WTC11 (cell line): Measurements from ENCODE around the gene FBRSL1.

Source experiments
- SMAD3 ChIP-seq: sonication (generic); formaldehyde crosslinking; IDR thresholded peaks from 2 replicates; pipeline ENCODE4 v1.8.0; 2022; ENCODE audit warnings: missing genetic modification reagents, mild to moderate bottlenecking, borderline replicate concordance
- TEAD1 ChIP-seq: sonication (generic); formaldehyde crosslinking; IDR thresholded peaks from 2 replicates; pipeline ENCODE4 v1.8.0; 2022; ENCODE audit warnings: mild to moderate bottlenecking, missing genetic modification reagents
- TP53 ChIP-seq: sonication (generic); formaldehyde crosslinking; IDR thresholded peaks from 2 replicates; pipeline ENCODE4 v1.8.1; 2023; ENCODE audit warnings: mild to moderate bottlenecking, missing genetic modification reagents
- TF ChIP-seq, protein P1 (sequence below): sonication (generic); formaldehyde crosslinking; IDR thresholded peaks from 2 replicates; pipeline ENCODE4 v1.8.1; 2022; ENCODE audit warnings: mild to moderate bottlenecking, missing genetic modification reagents, moderate library complexity, borderline replicate concordance
- TF ChIP-seq, protein P2 (sequence below): fragments of 200-600 bp; IDR thresholded peaks from 2 replicates; pipeline ENCODE4 v1.8.0; 2022; ENCODE audit warnings: antibody characterized with exemption
- TF ChIP-seq, protein P3 (sequence below): sonication (generic); formaldehyde crosslinking; IDR thresholded peaks from 2 replicates; pipeline ENCODE4 v1.8.1; 2022; ENCODE audit warnings: missing genetic modification reagents, borderline replicate concordance

DNA sequence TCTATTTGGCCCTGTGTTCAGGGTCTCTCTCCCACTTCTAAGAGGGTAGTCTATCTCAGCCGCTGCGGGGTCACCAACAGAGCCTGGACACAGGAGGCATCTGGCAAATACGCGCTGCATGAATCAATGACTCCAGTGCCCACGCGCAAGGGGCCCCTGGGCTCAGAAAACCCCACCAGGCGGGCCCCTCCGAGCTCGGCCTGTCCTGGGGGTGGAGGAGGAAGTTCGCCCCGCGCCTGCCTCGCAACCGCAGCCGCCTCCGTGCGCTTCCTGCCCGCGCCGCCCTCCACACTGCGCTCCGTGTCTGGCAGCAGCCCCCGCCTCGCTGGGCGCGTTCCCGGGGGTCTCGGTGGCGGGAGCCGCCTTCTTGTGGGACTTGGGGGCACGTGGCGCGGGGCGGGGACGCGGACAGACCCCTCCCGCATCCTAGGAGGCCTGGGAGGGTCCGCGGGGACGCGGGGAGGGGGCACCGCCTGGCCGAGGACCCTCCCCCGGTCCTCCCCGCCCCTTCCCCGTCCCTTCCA, 811 bp upstream of the FBRSL1 start:
- TF ChIP-seq, protein P1, sequence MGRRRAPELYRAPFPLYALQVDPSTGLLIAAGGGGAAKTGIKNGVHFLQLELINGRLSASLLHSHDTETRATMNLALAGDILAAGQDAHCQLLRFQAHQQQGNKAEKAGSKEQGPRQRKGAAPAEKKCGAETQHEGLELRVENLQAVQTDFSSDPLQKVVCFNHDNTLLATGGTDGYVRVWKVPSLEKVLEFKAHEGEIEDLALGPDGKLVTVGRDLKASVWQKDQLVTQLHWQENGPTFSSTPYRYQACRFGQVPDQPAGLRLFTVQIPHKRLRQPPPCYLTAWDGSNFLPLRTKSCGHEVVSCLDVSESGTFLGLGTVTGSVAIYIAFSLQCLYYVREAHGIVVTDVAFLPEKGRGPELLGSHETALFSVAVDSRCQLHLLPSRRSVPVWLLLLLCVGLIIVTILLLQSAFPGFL (CRISPR knock-in tag), result no peak
- TF ChIP-seq, protein P2, sequence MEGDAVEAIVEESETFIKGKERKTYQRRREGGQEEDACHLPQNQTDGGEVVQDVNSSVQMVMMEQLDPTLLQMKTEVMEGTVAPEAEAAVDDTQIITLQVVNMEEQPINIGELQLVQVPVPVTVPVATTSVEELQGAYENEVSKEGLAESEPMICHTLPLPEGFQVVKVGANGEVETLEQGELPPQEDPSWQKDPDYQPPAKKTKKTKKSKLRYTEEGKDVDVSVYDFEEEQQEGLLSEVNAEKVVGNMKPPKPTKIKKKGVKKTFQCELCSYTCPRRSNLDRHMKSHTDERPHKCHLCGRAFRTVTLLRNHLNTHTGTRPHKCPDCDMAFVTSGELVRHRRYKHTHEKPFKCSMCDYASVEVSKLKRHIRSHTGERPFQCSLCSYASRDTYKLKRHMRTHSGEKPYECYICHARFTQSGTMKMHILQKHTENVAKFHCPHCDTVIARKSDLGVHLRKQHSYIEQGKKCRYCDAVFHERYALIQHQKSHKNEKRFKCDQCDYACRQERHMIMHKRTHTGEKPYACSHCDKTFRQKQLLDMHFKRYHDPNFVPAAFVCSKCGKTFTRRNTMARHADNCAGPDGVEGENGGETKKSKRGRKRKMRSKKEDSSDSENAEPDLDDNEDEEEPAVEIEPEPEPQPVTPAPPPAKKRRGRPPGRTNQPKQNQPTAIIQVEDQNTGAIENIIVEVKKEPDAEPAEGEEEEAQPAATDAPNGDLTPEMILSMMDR, result no peak
- TF ChIP-seq, protein P3, sequence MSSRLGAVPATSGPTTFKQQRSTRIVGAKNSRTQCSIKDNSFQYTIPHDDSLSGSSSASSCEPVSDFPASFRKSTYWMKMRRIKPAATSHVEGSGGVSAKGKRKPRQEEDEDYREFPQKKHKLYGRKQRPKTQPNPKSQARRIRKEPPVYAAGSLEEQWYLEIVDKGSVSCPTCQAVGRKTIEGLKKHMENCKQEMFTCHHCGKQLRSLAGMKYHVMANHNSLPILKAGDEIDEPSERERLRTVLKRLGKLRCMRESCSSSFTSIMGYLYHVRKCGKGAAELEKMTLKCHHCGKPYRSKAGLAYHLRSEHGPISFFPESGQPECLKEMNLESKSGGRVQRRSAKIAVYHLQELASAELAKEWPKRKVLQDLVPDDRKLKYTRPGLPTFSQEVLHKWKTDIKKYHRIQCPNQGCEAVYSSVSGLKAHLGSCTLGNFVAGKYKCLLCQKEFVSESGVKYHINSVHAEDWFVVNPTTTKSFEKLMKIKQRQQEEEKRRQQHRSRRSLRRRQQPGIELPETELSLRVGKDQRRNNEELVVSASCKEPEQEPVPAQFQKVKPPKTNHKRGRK (CRISPR knock-in tag), result no peak
- TF ChIP-seq TEAD1 (CRISPR knock-in tag) (no peak), TP53 (CRISPR knock-in tag) (no peak), SMAD3 (CRISPR knock-in tag) (no peak)
